Limb (tissue), 2 donors: ENCODE measurements around the gene ZBTB5.
"Not testable (repeated sequence)": the region's sequence is repeated elsewhere in the genome, so short reads cannot be mapped to it uniquely, and the experiment has no call there.

ENCODE experiments used
- DNase-seq, 2 donors: peaks; one replicate each; pipeline ENCODE4 v3.0.0-alpha.2; 2016; ENCODE audit errors: extremely low spot score in 2 of 2

Gene ZBTB5

GRCh38 chr9:37449862-37450632, 15.2 kb downstream of the ZBTB5 start:
- peak in 1 of 2 donors; percentile 11 for DNase-seq

- no peak for DNase-seq
Measured at GRCh38 chr9:37447111-37447510, 18.1 kb downstream of the ZBTB5 start.

GRCh38 chr9:37446401-37446800, 18.8 kb downstream of the ZBTB5 start:
- DNase-seq = no peak

GRCh38 chr9:37445832-37446231, 19.4 kb downstream of the ZBTB5 start:
- no peak for DNase-seq

- DNase-seq = no peak
Measured at GRCh38 chr9:37444890-37445289, 20.4 kb downstream of the ZBTB5 start.

- DNase-seq = no peak
Measured at GRCh38 chr9:37443566-37443965, 21.7 kb downstream of the ZBTB5 start.

GRCh38 chr9:37442556-37442955, 22.7 kb downstream of the ZBTB5 start:
- no peak for DNase-seq

- DNase-seq = no peak
Measured at GRCh38 chr9:37441776-37442370, 23.4 kb downstream of the ZBTB5 start.

- no peak for DNase-seq
Measured at GRCh38 chr9:37438359-37438758, 26.9 kb downstream of the ZBTB5 start.

- no peak for DNase-seq
Measured at GRCh38 chr9:37437621-37438020, 27.6 kb downstream of the ZBTB5 start.

GRCh38 chr9:37437010-37437409, 28.2 kb downstream of the ZBTB5 start:
- no peak for DNase-seq

GRCh38 chr9:37436540-37436939, 28.7 kb downstream of the ZBTB5 start:
- no peak for DNase-seq

GRCh38 chr9:37433867-37434371, 31.3 kb downstream of the ZBTB5 start:
- DNase-seq = peak in 1 of 2 donors; percentile 58

- no peak for DNase-seq
Measured at GRCh38 chr9:37432020-37432419, 33.2 kb downstream of the ZBTB5 start.

GRCh38 chr9:37430841-37431597, 34.2 kb downstream of the ZBTB5 start:
- no peak for DNase-seq

GRCh38 chr9:37429441-37430285, 35.6 kb downstream of the ZBTB5 start:
- DNase-seq = no peak

- no peak for DNase-seq
Measured at GRCh38 chr9:37428345-37428744, 36.9 kb downstream of the ZBTB5 start.

GRCh38 chr9:37426846-37427245, 38.4 kb downstream of the ZBTB5 start:
- DNase-seq = no peak

- DNase-seq = not testable (repeated sequence)
Measured at GRCh38 chr9:37426431-37426830, 38.8 kb downstream of the ZBTB5 start.

- no peak for DNase-seq
Measured at GRCh38 chr9:37425298-37425752, 39.9 kb downstream of the ZBTB5 start.

GRCh38 chr9:37424686-37425297, 40.5 kb downstream of the ZBTB5 start:
- no peak for DNase-seq
